ENCODE results near the gene IL22RA2. TPM values are rescaled to one million over a fixed set of nuclear protein-coding genes. Genes with fewer than 3 reads are reported as not detected.

The IL22RA2 gene
- total RNA-seq, 1 donor from 2014 or later, result not detected

DNA sequence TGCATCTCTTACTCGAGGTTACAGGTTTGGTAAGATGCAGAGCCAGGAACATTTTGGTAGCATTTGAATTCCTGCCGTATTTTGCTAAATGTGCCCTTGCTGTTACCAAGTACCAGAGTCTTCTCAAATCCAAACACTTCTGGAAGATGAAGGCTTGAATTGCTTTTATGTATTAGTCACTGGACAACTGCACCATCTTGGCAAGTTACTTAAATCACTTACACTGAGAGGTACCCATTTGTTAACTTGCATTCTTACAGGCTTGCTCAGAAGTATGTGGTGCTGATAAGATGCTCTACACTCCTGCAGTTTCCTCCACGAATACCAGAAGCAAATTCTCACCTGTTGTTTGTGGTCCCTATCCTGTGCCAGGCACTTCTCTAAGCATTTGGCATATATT, 12.7 kb downstream of the IL22RA2 start:
- ATAC-seq (ENCODE audit: low read depth) (no peak), DNase-seq (no peak)
- no peaks in the 10 kb centered on the region for H3K36me3 Mint-ChIP-seq (ENCODE audit: low read depth)
- no peak overlapping the region for H3K4me3 Mint-ChIP-seq
- peaks cover 5% of the 10 kb centered on the region for H3K9me3 Mint-ChIP-seq
- no peak overlapping the region for H3K27ac Mint-ChIP-seq
- no peaks in the 10 kb centered on the region for H3K27me3 Mint-ChIP-seq
- intact Hi-C loops (cut with micrococcal nuclease), result no loop called here
- TF ChIP-seq, protein P1, sequence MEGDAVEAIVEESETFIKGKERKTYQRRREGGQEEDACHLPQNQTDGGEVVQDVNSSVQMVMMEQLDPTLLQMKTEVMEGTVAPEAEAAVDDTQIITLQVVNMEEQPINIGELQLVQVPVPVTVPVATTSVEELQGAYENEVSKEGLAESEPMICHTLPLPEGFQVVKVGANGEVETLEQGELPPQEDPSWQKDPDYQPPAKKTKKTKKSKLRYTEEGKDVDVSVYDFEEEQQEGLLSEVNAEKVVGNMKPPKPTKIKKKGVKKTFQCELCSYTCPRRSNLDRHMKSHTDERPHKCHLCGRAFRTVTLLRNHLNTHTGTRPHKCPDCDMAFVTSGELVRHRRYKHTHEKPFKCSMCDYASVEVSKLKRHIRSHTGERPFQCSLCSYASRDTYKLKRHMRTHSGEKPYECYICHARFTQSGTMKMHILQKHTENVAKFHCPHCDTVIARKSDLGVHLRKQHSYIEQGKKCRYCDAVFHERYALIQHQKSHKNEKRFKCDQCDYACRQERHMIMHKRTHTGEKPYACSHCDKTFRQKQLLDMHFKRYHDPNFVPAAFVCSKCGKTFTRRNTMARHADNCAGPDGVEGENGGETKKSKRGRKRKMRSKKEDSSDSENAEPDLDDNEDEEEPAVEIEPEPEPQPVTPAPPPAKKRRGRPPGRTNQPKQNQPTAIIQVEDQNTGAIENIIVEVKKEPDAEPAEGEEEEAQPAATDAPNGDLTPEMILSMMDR (IDR thresholded peaks at IDR 0.05), result no peak
- H3K4me1 Mint-ChIP-seq, result peaks cover 42% of the 10 kb centered on the region
- ChIA-PET POLR2A (interaction anchor here (0.9 kb wide), 1 partner anchor 57 kb away, joined by 3 read pairs; no protein-coding TSS in a partner anchor), CTCF (no interaction called here)

DNA sequence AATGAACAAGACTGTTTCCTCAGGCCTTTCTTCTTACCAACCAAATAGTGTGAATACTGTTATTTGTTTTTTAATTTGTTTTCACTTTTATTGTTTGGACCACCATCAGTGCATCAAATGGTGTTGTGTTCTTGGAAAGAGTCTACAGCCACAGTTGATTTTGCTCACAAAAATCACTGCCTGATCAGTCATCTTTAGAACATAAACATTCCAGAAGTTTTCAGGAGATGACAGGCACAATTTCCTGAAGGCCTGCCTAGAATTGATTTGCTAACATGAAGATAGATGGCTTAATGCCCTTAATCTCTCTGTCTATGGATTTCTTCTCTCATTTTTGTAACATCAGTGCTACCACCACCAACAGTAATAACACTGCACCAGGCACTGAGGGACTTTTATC, 13.5 kb downstream of the IL22RA2 start:
- CTCF ChIA-PET, result interaction anchor here (1.0 kb wide), 1 partner anchor 12 kb away, joined by 3 read pairs; no protein-coding TSS in a partner anchor
- H3K27me3 Mint-ChIP-seq, result no peaks in the 10 kb centered on the region

GRCh38 chr6:137157601-137158000, 15.8 kb downstream of the IL22RA2 start:
- Mint-ChIP-seq H3K27ac (no peak overlapping the region), H3K36me3 (ENCODE audit: low read depth) (no peaks in the 10 kb centered on the region), H3K4me1 (peaks cover 30% of the 10 kb centered on the region), H3K27me3 (no peaks in the 10 kb centered on the region), H3K9me3 (no peaks in the 10 kb centered on the region), H3K4me3 (no peak overlapping the region)
- POLR2A ChIA-PET, result no interaction called here
- DNase-seq, result no peak
- intact Hi-C loops (cut with micrococcal nuclease), result no loop called here
- CTCF ChIA-PET, result no interaction called here
- no peak for ATAC-seq (ENCODE audit: low read depth)
- TF ChIP-seq, protein P1 (IDR thresholded peaks at IDR 0.05), result no peak

More for the DNA sequence above, 13.5 kb downstream of the IL22RA2 start:
- intact Hi-C loops (cut with micrococcal nuclease), result no loop called here
- Mint-ChIP-seq H3K9me3 (peaks cover 5% of the 10 kb centered on the region), H3K27ac (no peak overlapping the region), H3K4me3 (no peak overlapping the region), H3K4me1 (peaks cover 38% of the 10 kb centered on the region), H3K36me3 (ENCODE audit: low read depth) (no peaks in the 10 kb centered on the region)
- POLR2A ChIA-PET, result no interaction called here
- DNase-seq, result no peak
- ATAC-seq (ENCODE audit: low read depth), result no peak
- TF ChIP-seq, protein P1 (IDR thresholded peaks at IDR 0.05), result no peak

DNA sequence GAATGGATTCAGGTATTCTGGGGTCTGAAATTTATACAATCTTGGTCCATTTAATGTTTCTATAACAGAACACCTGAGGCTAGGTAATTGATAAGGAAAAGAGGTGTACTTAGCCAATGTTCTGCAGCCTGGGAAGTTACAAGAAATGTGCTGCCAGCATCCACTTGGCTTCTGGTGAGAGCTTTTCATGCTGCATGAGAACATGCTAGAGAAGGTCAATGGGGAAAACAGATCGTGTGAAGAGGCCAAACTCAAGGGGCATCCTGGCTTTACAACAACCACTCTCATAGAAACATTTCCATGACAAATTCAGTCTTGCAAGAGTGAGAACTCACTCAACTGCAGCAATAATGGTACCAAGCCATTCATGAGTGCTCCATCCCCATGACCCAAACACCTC, 16.8 kb downstream of the IL22RA2 start:
- POLR2A ChIA-PET, result interaction anchor here (0.6 kb wide), 1 partner anchor 259 kb away, joined by 12 read pairs; no protein-coding TSS in a partner anchor
- no peak for DNase-seq
- H3K4me3 Mint-ChIP-seq, result no peak overlapping the region
- no peaks in the 10 kb centered on the region for H3K27me3 Mint-ChIP-seq
- intact Hi-C loops (cut with micrococcal nuclease), result loop anchor here (1.0 kb wide), 1 partner anchor 158 kb away; no protein-coding TSS in a partner anchor
- H3K27ac Mint-ChIP-seq, result no peak overlapping the region
- no peak for ATAC-seq (ENCODE audit: low read depth)
- H3K4me1 Mint-ChIP-seq, result peaks cover 26% of the 10 kb centered on the region
- CTCF ChIA-PET, result interaction anchor here (1.4 to 1.7 kb wide), 4 partner anchors 55 to 158 kb away, joined by 3 to 6 read pairs (median 5); no protein-coding TSS in a partner anchor
- TF ChIP-seq, protein P1 (IDR thresholded peaks at IDR 0.05), result no peak
- H3K9me3 Mint-ChIP-seq, result no peaks in the 10 kb centered on the region
- no peaks in the 10 kb centered on the region for H3K36me3 Mint-ChIP-seq (ENCODE audit: low read depth)

GRCh38 chr6:137155830-137156229, 17.6 kb downstream of the IL22RA2 start:
- ATAC-seq (ENCODE audit: low read depth) (peak; percentile 75), DNase-seq (no peak)
- no peaks in the 10 kb centered on the region for H3K36me3 Mint-ChIP-seq (ENCODE audit: low read depth)
- H3K4me3 Mint-ChIP-seq, result peak overlapping the region; percentile 52
- H3K27me3 Mint-ChIP-seq, result no peaks in the 10 kb centered on the region
- ChIA-PET POLR2A (interaction anchor here (1.0 kb wide), 1 partner anchor 53 kb away, joined by 3 read pairs; no protein-coding TSS in a partner anchor), CTCF (interaction anchor here (1.2 to 1.7 kb wide), 6 partner anchors 10 to 159 kb away, joined by 3 to 6 read pairs (median 6); no protein-coding TSS in a partner anchor)
- H3K4me1 Mint-ChIP-seq, result peaks cover 21% of the 10 kb centered on the region
- TF ChIP-seq, protein P1 (IDR thresholded peaks at IDR 0.05), result no peak
- peak overlapping the region; percentile 59 for H3K27ac Mint-ChIP-seq
- intact Hi-C loops (cut with micrococcal nuclease), result loop anchor here (1.0 kb wide), 1 partner anchor 158 kb away; no protein-coding TSS in a partner anchor
- H3K9me3 Mint-ChIP-seq, result peaks cover 3% of the 10 kb centered on the region

Data from activated B cell treated with CpG ODN at 0.5 μM for 24 hours (primary cell).